ENCODE results near the gene CCDC50.

DNA sequence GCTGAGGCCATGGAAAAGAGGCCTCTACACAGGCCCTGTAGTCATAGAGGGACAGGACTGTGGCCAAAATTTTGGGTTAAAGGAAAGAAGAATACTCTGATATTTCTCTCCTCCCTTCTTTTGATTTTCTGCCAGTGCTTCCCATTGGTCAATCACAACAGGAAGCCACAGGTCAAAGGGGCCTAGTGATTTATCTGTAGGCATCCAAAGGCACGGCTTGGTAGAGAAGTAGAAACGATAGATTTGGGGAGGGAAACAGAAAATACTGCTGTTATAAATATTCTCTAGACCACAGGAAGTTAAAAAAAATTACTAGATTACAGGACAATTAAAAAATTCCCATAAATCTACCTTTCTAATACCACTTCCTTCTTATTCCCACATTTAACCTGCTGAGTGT, 1.7 kb upstream of the CCDC50 start:
- TF ChIP-seq, protein P1, sequence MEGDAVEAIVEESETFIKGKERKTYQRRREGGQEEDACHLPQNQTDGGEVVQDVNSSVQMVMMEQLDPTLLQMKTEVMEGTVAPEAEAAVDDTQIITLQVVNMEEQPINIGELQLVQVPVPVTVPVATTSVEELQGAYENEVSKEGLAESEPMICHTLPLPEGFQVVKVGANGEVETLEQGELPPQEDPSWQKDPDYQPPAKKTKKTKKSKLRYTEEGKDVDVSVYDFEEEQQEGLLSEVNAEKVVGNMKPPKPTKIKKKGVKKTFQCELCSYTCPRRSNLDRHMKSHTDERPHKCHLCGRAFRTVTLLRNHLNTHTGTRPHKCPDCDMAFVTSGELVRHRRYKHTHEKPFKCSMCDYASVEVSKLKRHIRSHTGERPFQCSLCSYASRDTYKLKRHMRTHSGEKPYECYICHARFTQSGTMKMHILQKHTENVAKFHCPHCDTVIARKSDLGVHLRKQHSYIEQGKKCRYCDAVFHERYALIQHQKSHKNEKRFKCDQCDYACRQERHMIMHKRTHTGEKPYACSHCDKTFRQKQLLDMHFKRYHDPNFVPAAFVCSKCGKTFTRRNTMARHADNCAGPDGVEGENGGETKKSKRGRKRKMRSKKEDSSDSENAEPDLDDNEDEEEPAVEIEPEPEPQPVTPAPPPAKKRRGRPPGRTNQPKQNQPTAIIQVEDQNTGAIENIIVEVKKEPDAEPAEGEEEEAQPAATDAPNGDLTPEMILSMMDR (conservative IDR thresholded peaks at IDR 0.05; ENCODE audit: low read length): no peak
- no peak for TF ChIP-seq EZH2phosphoT487 (IDR thresholded peaks at IDR 0.05; ENCODE audit: borderline replicate concordance, low read depth, low read length)
